Activated gamma-delta T cell (primary cell): ENCODE results near the gene TCF19.

Experiments used
- DNase-seq: peaks from one replicate; lab custom pipeline; 2025; lab: John Stamatoyannopoulos, UW

Gene TCF19

DNA sequence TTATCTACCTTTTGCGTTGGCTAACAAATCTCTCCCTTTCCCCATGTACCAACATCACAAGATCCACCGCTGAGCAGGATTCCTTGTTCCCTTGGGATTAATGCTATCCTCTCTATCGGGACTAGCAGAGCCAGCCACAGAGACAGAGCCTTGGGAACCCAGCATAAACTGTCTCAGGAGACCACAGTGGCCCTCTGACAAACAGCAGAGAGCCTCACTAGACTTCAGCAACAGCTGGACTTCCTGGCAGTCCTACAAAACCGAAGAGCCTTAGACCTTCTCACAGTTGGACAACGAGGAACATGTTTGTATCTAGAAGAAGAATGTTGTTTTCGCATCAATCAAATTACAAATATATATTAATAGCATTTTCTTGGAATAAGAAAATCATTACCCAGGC, 51.7 kb downstream of the TCF19 start:
- no peak for DNase-seq

DNA sequence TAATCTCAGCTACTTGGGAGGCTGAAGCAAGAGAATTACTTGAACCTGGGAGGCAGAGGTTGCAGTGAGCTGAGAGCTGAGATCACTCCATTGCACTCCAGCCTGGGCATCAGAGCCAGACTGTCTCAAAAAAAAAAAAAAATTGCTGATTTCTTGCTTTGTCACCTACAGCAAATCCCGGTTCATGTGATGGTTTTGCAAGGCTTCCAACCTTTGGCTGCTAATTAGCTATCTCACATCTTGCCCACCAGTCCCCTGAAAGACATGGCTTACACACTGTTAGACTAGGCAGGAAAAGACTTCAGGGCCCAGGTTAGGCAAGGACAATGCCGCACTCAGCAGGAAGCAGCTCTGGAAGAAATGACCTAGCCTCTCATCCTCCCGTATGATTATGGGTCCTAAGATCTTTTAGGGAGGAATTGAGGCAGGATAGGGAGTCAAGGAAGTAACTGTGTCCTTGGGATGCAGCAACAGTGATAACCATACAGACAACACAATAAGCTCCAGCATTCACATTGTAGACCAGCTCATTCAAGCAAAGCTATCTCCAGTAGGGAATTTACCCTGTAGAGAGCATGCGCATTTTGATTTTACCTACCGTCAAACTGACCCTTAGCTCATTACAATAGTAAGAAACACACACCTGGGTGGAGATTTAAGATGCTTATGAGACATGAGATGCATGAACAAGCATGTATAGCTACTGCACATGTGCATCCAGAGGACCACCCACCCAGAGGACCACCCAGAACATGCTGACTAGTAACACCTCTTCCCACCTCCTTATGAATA, 52.5 kb downstream of the TCF19 start:
- DNase-seq: no peak
